Measurements from ENCODE around the gene CREB5. TPM values are rescaled to one million over a fixed set of nuclear protein-coding genes. Genes with fewer than 3 reads are reported as not detected.

CREB5 gene
- total RNA-seq, 1 experiment from 2014 or later: 0.49 TPM

DNA sequence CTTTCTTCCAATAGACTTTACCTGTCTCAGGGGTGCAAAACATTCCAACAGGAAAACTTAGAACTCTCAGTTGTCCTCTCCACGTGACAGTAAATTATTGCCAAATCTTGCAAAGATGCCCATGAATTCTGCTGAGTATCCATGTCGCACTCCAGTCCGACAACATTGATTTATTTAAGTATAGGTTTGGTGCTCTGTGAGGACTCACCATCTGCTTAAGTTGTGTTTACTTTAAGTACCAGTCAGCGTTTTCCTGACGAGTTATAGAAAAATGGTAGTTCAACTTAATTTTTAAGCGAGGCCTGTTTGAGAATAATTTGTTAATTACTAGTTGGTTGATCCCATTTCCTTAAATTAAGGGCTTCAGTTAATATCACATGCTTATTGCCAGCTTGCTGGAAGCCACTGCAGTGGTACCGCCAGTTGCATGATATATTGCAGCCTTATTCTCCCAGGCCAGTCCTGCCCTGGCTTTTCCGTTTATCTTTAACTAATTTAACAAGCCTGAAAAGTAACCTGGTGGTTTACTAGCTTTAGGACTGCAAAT is 27.8 kb downstream of the CREB5 start:
- no peak overlapping the region for H2AFZ ChIP-seq (ENCODE audit: low read depth, low read length, poor library complexity, severe bottlenecking)
- DNase-seq (ENCODE audit: low read depth, low spot score) (no peak), ATAC-seq (no peak)
- H3K27me3 ChIP-seq (ENCODE audit: insufficient read depth, low read length): peaks cover 97% of the 10 kb centered on the region
- RAD21 ChIA-PET (ENCODE audit: low non-redundant PET in 1 of 2, low total read pairs in 2 of 2, uncharacterized antibody in 2 of 2, unreplicated experiment in 2 of 2): no interaction called here
- BruUV-seq (replicated peaks): no TSS peak
- no peaks in the 10 kb centered on the region for H3K9me2 ChIP-seq (ENCODE audit: insufficient read depth)
- H3K4me3 ChIP-seq (replicated peaks in 1 of 2; ENCODE audit: low read depth in 1 of 2, low read length in 2 of 2): no peak overlapping the region
- POLR2A ChIA-PET: no interaction called here
- H3K36me3 ChIP-seq (ENCODE audit: control insufficient read depth in 1 of 2, insufficient read depth in 2 of 2, low read length in 2 of 2): no peaks in the 10 kb centered on the region
- H3K9ac ChIP-seq (ENCODE audit: low read length): no peak overlapping the region
- H4K20me1 ChIP-seq (ENCODE audit: insufficient read depth): no peaks in the 10 kb centered on the region
- TF ChIP-seq FOSL1 (IDR thresholded peaks at IDR 0.05; ENCODE audit: low read depth) (no peak), ZNF274 (IDR thresholded peaks at IDR 0.05; ENCODE audit: low read depth, low read length) (no peak), CEBPB (IDR thresholded peaks at IDR 0.05; ENCODE audit: low read depth) (no peak), EZH2phosphoT487 (IDR thresholded peaks at IDR 0.05; ENCODE audit: borderline replicate concordance) (no peak), RAD21 (IDR thresholded peaks at IDR 0.05; ENCODE audit: low read depth) (no peak), ATF3 (IDR thresholded peaks at IDR 0.05) (no peak)
- TF ChIP-seq, protein P1, sequence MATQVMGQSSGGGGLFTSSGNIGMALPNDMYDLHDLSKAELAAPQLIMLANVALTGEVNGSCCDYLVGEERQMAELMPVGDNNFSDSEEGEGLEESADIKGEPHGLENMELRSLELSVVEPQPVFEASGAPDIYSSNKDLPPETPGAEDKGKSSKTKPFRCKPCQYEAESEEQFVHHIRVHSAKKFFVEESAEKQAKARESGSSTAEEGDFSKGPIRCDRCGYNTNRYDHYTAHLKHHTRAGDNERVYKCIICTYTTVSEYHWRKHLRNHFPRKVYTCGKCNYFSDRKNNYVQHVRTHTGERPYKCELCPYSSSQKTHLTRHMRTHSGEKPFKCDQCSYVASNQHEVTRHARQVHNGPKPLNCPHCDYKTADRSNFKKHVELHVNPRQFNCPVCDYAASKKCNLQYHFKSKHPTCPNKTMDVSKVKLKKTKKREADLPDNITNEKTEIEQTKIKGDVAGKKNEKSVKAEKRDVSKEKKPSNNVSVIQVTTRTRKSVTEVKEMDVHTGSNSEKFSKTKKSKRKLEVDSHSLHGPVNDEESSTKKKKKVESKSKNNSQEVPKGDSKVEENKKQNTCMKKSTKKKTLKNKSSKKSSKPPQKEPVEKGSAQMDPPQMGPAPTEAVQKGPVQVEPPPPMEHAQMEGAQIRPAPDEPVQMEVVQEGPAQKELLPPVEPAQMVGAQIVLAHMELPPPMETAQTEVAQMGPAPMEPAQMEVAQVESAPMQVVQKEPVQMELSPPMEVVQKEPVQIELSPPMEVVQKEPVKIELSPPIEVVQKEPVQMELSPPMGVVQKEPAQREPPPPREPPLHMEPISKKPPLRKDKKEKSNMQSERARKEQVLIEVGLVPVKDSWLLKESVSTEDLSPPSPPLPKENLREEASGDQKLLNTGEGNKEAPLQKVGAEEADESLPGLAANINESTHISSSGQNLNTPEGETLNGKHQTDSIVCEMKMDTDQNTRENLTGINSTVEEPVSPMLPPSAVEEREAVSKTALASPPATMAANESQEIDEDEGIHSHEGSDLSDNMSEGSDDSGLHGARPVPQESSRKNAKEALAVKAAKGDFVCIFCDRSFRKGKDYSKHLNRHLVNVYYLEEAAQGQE (IDR thresholded peaks at IDR 0.05; ENCODE audit: low read depth): no peak
- TF ChIP-seq, protein P2, sequence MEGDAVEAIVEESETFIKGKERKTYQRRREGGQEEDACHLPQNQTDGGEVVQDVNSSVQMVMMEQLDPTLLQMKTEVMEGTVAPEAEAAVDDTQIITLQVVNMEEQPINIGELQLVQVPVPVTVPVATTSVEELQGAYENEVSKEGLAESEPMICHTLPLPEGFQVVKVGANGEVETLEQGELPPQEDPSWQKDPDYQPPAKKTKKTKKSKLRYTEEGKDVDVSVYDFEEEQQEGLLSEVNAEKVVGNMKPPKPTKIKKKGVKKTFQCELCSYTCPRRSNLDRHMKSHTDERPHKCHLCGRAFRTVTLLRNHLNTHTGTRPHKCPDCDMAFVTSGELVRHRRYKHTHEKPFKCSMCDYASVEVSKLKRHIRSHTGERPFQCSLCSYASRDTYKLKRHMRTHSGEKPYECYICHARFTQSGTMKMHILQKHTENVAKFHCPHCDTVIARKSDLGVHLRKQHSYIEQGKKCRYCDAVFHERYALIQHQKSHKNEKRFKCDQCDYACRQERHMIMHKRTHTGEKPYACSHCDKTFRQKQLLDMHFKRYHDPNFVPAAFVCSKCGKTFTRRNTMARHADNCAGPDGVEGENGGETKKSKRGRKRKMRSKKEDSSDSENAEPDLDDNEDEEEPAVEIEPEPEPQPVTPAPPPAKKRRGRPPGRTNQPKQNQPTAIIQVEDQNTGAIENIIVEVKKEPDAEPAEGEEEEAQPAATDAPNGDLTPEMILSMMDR (IDR thresholded peaks at IDR 0.05 in 2 of 3, conservative IDR thresholded peaks at IDR 0.05 in 1 of 3; ENCODE audit: borderline replicate concordance in 1 of 3, insufficient read depth in 1 of 3, low read depth in 2 of 3, low read length in 2 of 3): no peak
- no peaks in the 10 kb centered on the region for H3K4me1 ChIP-seq (ENCODE audit: control insufficient read depth in 1 of 2, insufficient read depth in 2 of 2, low read length in 2 of 2)
- no peaks in the 10 kb centered on the region for H3K79me2 ChIP-seq (ENCODE audit: insufficient read depth, low read length)
- intact Hi-C loops (cut with micrococcal nuclease): no loop called here
- CTCF ChIA-PET: no interaction called here
- no peak overlapping the region for H3K4me2 ChIP-seq (ENCODE audit: low read length)
- no peaks in the 10 kb centered on the region for H3K9me3 ChIP-seq (ENCODE audit: control insufficient read depth in 1 of 2, insufficient read depth in 1 of 2, low read depth in 1 of 2, low read length in 2 of 2)
- no peak overlapping the region for H3K27ac ChIP-seq (ENCODE audit: low read depth, low read length)
